HUES6 (cell line): ENCODE data around the gene CCDC88C.

Experiments
- H3K27ac ChIP-seq: 2 replicates; pipeline ENCODE4 v1.7.0; 2013; ENCODE audit warnings: low read depth, mild to moderate bottlenecking, low read length, inconsistent platforms
- H3K27me3 ChIP-seq: 2 replicates; pipeline ENCODE4 v1.6.1; 2013; ENCODE audit warnings: low read length; ENCODE audit not compliant: control insufficient read depth, insufficient read depth
- H3K36me3 ChIP-seq: 2 replicates; pipeline ENCODE4 v1.6.1; 2013; ENCODE audit warnings: low read length; ENCODE audit not compliant: control insufficient read depth, insufficient read depth
- H3K4me1 ChIP-seq: 2 replicates; pipeline ENCODE4 v1.6.1; 2013; ENCODE audit warnings: low read length; ENCODE audit not compliant: control insufficient read depth, insufficient read depth
- H3K4me3 ChIP-seq: 2 replicates; pipeline ENCODE4 v1.5.1; 2013; ENCODE audit warnings: low read depth, low read length
- H3K9ac ChIP-seq: one replicate; pipeline ENCODE4 v1.6.1; 2013; ENCODE audit warnings: mild to moderate bottlenecking, low read length
- H3K9me3 ChIP-seq: 2 replicates; pipeline ENCODE4 v1.6.1; 2013; ENCODE audit warnings: low read depth, low read length; ENCODE audit not compliant: control insufficient read depth, insufficient read depth

The CCDC88C gene

GRCh38 chr14:91387169-91387835 lies 30.3 kb downstream of the CCDC88C start:
- no peaks in the 10 kb centered on the region for H3K9me3 ChIP-seq
- no peak overlapping the region for H3K4me3 ChIP-seq
- no peaks in the 10 kb centered on the region for H3K27me3 ChIP-seq
- H3K9ac ChIP-seq = no peak overlapping the region
- peaks cover 42% of the 10 kb centered on the region for H3K4me1 ChIP-seq
- H3K27ac ChIP-seq = no peak overlapping the region
- H3K36me3 ChIP-seq = no peaks in the 10 kb centered on the region

- H3K36me3 ChIP-seq = no peaks in the 10 kb centered on the region
- peaks cover 40% of the 10 kb centered on the region for H3K4me1 ChIP-seq
- H3K27ac ChIP-seq = no peak overlapping the region
- no peaks in the 10 kb centered on the region for H3K9me3 ChIP-seq
- no peak overlapping the region for H3K9ac ChIP-seq
- H3K27me3 ChIP-seq = no peaks in the 10 kb centered on the region
- H3K4me3 ChIP-seq = no peak overlapping the region
Measured at GRCh38 chr14:91385697-91386096, 31.9 kb downstream of the CCDC88C start.

GRCh38 chr14:91385224-91385623 lies 32.4 kb downstream of the CCDC88C start:
- no peaks in the 10 kb centered on the region for H3K9me3 ChIP-seq
- H3K9ac ChIP-seq = no peak overlapping the region
- no peak overlapping the region for H3K4me3 ChIP-seq
- H3K4me1 ChIP-seq = peaks cover 44% of the 10 kb centered on the region
- no peak overlapping the region for H3K27ac ChIP-seq
- no peaks in the 10 kb centered on the region for H3K36me3 ChIP-seq
- H3K27me3 ChIP-seq = no peaks in the 10 kb centered on the region

DNA sequence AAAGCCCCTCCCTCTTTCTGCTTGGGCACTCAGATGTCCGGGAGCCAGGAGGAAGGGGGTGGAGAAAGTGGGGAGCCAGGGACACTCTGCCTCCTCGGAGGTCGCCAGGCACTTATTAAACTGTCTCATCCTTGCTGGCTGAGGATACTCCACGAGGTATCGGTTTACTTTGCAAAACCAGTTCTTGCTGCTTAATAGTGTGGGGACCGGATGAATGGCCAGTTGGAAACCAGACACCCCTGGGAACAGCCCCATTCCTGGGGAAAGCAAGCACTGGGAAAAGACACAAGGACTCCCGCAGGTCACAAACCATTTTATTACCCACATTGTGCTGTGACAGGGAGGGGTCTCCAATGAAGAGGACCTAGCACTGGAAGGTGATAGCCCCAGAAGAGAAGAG lies 34.2 kb downstream of the CCDC88C start:
- no peak overlapping the region for H3K4me3 ChIP-seq
- H3K9me3 ChIP-seq = no peaks in the 10 kb centered on the region
- no peak overlapping the region for H3K27ac ChIP-seq
- H3K9ac ChIP-seq = no peak overlapping the region
- peaks cover 44% of the 10 kb centered on the region for H3K4me1 ChIP-seq
- H3K27me3 ChIP-seq = no peaks in the 10 kb centered on the region
- no peaks in the 10 kb centered on the region for H3K36me3 ChIP-seq

DNA sequence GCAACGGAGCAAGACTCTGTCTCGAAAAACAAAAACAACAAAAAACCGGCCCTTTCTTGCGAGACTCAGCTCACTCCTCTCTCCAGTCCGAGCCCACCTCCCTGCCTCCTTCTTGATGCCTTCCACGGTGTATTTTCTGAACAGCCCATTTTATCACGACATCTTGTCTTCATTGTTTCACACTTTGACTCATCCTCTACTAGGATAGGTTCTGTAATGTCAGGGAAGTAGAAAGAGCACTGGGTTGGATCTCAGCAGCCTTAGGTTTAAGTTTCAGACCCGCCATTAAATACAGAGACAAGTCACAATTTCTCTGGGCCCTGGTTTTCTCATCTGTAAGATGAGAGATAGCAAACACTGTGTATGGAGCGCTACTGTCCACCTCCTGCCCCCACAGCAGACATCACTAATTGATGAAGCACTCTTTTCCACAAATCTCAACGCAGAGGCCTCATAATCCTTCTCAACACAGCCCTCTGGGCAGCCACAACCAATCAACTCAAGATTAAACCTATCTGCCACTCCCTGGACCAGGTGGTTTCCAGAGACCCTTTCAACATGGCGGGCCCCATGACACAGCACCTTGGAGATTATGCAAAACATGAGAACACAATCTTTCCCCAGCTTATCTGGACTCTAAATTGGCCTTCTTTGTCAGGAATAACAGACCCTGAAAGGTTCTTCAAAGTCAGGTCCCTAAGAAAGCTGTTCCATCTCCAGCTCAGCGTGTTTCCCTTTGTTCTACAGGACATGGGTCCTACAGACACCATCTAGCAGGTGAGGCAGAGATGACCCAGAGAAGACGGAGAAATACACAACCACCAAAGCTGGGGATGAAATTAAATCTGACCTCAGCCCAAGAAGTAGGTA lies 35.6 kb downstream of the CCDC88C start:
- Histone ChIP-seq H3K9me3 (no peaks in the 10 kb centered on the region), H3K36me3 (no peaks in the 10 kb centered on the region), H3K9ac (no peak overlapping the region), H3K27ac (no peak overlapping the region), H3K4me1 (peaks cover 44% of the 10 kb centered on the region), H3K4me3 (no peak overlapping the region), H3K27me3 (no peaks in the 10 kb centered on the region)

- no peaks in the 10 kb centered on the region for H3K27me3 ChIP-seq
- no peak overlapping the region for H3K4me3 ChIP-seq
- H3K9me3 ChIP-seq = no peaks in the 10 kb centered on the region
- H3K9ac ChIP-seq = no peak overlapping the region
- H3K4me1 ChIP-seq = peaks cover 53% of the 10 kb centered on the region
- no peak overlapping the region for H3K27ac ChIP-seq
- no peaks in the 10 kb centered on the region for H3K36me3 ChIP-seq
Measured at GRCh38 chr14:91380610-91381371, 36.8 kb downstream of the CCDC88C start.

- H3K27ac ChIP-seq = no peak overlapping the region
- no peaks in the 10 kb centered on the region for H3K36me3 ChIP-seq
- H3K9me3 ChIP-seq = no peaks in the 10 kb centered on the region
- no peak overlapping the region for H3K9ac ChIP-seq
- peaks cover 60% of the 10 kb centered on the region for H3K4me1 ChIP-seq
- H3K4me3 ChIP-seq = no peak overlapping the region
- H3K27me3 ChIP-seq = no peaks in the 10 kb centered on the region
Measured at GRCh38 chr14:91380123-91380522, 37.5 kb downstream of the CCDC88C start.

DNA sequence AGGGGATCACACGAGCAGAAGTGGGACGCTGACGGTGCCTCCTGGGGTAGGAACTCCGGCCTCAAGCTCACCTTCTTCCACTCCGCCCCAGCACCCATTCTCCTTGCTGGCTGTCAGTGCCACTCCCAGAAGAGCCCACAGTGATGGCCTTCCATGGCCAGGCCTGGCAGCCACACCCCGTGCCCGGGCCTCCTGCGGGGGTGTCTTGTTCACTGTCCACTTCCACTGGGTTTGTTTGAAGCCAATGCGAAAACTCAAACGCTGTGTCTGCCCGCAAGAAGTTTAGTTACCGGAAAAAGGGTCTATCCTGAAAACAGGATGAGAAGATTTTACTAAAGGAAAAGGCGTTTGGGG lies 38.1 kb downstream of the CCDC88C start:
- no peak overlapping the region for H3K27ac ChIP-seq
- no peak overlapping the region for H3K4me3 ChIP-seq
- H3K9me3 ChIP-seq = no peaks in the 10 kb centered on the region
- H3K9ac ChIP-seq = no peak overlapping the region
- H3K27me3 ChIP-seq = no peaks in the 10 kb centered on the region
- H3K36me3 ChIP-seq = no peaks in the 10 kb centered on the region
- peaks cover 65% of the 10 kb centered on the region for H3K4me1 ChIP-seq

DNA sequence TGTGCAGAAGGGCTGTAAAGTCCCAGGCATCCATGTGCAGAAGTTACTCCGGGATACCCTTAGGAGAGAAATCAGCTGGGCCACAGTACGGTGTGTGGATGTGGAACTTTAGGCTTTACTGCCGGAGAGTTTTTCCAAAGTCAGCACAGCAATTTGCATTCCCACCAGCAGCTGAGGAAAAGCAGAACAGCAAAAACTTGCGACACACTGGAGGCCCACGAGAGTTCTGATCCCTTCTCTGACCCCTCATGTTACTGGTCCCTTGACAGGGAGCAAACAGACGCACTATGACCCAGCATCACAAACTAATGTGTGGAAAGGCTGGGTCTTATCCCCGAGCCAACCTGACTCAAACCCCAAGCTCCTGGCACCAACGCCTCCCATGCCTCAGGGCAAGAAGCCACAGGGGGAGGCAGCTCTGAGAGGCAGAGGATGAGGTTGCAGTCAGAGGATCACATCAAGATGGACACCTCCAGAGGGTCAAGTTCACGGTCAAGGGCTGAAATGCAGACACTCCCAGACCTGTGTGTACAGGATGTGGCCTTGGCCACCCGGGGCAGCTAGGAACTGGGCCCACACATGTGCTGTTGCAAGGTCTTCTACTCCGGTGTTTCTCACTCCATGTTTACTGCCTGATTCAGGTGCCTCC lies 38.6 kb downstream of the CCDC88C start:
- peaks cover 71% of the 10 kb centered on the region for H3K4me1 ChIP-seq
- H3K9me3 ChIP-seq = no peaks in the 10 kb centered on the region
- H3K9ac ChIP-seq = no peak overlapping the region
- H3K4me3 ChIP-seq = no peak overlapping the region
- no peak overlapping the region for H3K27ac ChIP-seq
- no peaks in the 10 kb centered on the region for H3K27me3 ChIP-seq
- H3K36me3 ChIP-seq = no peaks in the 10 kb centered on the region

DNA sequence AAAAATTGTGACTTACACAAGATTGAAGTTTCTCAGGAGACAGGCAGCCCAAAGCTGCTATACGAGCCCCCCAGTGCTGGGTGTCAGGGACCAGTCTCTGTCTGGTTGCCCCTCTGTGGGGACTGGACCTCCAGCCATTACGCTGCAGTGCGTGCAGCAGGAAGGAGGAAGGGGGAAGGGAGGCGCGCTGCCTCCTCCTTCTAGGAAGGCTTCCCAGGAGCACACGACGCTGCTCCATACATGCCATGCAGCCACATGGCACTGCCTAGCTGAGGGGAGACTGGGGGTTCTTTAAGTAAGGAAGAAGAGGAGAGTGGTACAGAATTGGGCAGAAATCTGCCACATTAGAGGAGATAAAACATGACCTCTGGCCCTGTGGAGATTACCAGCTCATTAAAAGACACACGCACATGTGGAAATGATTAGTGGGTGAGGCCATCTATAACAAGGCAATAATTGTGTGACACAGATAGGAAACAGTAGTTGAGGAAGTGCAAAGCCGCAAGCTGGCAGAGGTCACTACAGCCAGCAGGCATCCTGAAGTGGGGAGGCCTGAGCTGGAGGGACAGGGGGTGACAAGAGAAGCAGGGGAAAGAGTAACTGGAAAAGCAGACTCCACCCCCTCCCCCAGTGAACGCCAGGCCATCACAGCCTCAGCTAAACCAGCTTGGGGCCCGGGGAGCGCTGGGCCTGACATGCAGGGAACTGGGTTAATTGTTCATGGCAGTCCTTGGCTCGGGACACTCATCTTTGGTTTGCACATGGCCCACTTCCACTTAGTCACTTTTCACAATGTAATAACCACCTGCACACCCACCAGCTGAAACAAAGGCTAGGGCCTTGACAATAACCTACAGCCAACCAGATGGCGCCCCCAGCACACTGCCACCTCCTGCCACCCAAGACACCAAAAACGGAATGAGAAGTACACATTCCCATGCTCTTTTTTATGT lies 39.6 kb downstream of the CCDC88C start:
- Histone ChIP-seq H3K36me3 (no peaks in the 10 kb centered on the region), H3K27ac (no peak overlapping the region), H3K27me3 (no peaks in the 10 kb centered on the region), H3K4me1 (peaks cover 66% of the 10 kb centered on the region), H3K4me3 (no peak overlapping the region), H3K9me3 (no peaks in the 10 kb centered on the region), H3K9ac (no peak overlapping the region)
